Mononuclear cell (primary cell): ENCODE results near the gene SLC18B1. TPM values are rescaled to one million over a fixed set of nuclear protein-coding genes. Genes with fewer than 3 reads are reported as not detected.

Experiments used
- H3K27me3 ChIP-seq: 2 replicates; pipeline ENCODE4 v1.6.0; 2011; ENCODE audit warnings: low read length, control low read depth; ENCODE audit not compliant: insufficient read depth
- H3K4me1 ChIP-seq: 2 replicates; pipeline ENCODE4 v1.5.1; 2011; ENCODE audit warnings: mild to moderate bottlenecking, low read length, control low read depth; ENCODE audit not compliant: insufficient read depth
- H3K4me3 ChIP-seq: 2 replicates; pipeline ENCODE4 v1.5.1; 2011; ENCODE audit warnings: mild to moderate bottlenecking, low read length, moderate library complexity
- H3K9me3 ChIP-seq: 2 replicates; pipeline ENCODE4 v1.5.1; 2011; ENCODE audit warnings: low read depth, mild to moderate bottlenecking, control low read depth, low read length
- total RNA-seq: library from RNA; depleted of rRNA; stranded (reverse); fragments of >200 nt; gene quantifications from one replicate; pipeline ENCODE4 v1.2.3, GENCODE V29; 2012

The SLC18B1 gene
- total RNA-seq, 1 donor = 10.3 TPM

DNA sequence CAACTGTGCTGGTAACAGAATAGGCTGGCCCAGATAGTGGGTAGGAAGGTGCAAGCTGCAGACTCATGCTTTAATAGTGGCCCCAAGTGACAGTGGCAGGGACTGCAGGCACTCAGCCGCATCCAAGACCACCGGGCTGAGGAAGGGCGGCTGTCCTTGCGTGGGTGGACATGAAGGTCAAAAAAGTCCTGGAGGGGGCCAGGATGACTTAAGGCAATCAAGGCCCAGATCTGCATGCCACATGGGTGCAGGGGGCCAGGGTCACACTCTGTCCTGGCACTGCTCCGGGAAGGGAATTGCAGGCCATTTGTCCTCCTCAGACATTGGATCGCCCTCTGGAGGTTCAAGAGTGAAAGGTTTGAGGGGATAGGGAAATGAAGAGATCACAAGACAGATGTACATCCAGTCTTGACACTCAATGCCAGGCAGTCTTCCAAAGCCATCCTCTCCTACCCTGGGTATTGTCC is 30.4 kb downstream of the SLC18B1 start:
- Histone ChIP-seq H3K4me3 (no peak overlapping the region), H3K4me1 (peaks cover 15% of the 10 kb centered on the region), H3K9me3 (no peaks in the 10 kb centered on the region), H3K27me3 (no peaks in the 10 kb centered on the region)

DNA sequence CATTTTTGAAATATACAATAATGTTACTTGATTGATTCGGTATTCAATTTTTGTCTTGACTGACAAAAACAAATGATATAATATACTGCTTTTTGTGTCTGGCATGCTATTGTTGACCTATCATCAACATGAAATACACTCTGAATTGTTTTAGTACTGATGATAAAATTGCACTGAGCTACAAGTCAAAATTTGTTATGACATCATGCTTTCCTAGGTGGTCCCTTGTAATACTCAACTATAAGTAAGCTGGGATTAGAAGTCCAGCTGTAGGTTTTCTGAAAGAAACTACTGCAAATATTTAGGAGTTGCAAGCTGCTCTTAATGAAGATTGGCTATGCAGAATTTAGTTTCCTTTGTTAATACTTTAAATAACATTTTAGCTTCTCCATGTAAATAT is 32.9 kb downstream of the SLC18B1 start:
- no peaks in the 10 kb centered on the region for H3K9me3 ChIP-seq
- no peaks in the 10 kb centered on the region for H3K27me3 ChIP-seq
- peaks cover 30% of the 10 kb centered on the region for H3K4me1 ChIP-seq
- no peak overlapping the region for H3K4me3 ChIP-seq

DNA sequence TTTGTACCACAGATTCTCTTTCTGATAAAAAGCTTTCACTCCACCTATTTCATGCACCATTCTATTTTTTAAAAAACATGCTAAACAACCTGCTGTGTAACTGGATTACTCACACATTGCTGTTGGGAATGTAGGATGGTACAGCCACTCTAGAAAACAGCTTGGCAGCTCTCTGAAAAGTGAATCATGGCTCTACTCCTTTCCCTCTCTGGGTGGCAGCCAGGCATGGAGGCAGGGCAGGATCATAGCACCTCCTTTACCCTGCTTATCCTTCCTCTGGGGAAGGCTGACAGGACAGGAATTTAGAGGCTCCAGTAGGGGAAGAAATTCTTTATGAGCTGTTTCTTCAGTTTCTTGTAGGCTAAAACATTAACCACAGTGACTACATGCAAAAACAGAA is 34.1 kb downstream of the SLC18B1 start:
- Histone ChIP-seq H3K4me1 (peaks cover 30% of the 10 kb centered on the region), H3K27me3 (no peaks in the 10 kb centered on the region), H3K9me3 (no peaks in the 10 kb centered on the region), H3K4me3 (no peak overlapping the region)

GRCh38 chr6:132763269-132763668 is 35.2 kb downstream of the SLC18B1 start:
- peaks cover 38% of the 10 kb centered on the region for H3K4me1 ChIP-seq

DNA sequence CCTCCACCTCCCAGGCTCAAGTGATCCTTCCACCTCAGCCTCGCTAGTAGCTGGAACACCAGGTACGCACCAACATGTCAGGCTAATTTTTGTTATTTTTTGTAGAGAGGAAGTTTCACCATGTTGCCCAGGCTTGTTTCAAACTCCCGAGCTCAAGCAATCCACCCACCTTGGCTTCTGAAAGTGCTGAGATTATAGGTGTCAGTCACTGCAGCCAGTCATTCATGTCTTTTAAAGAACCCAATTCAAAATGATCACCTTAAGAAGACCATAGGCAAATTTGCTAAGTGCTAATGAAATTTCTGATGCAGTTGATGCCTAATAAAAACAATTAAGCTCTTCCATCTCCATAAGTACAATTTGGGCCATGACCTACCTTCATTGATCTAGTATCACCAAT is 38.2 kb downstream of the SLC18B1 start:
- H3K4me1 ChIP-seq = peaks cover 58% of the 10 kb centered on the region
- no peak overlapping the region for H3K4me3 ChIP-seq
- no peaks in the 10 kb centered on the region for H3K9me3 ChIP-seq
- H3K27me3 ChIP-seq = no peaks in the 10 kb centered on the region

More at GRCh38 chr6:132763269-132763668, 35.2 kb downstream of the SLC18B1 start:
- H3K27me3 ChIP-seq = no peaks in the 10 kb centered on the region
- H3K4me3 ChIP-seq = peak overlapping the region; percentile 30
- no peaks in the 10 kb centered on the region for H3K9me3 ChIP-seq

DNA sequence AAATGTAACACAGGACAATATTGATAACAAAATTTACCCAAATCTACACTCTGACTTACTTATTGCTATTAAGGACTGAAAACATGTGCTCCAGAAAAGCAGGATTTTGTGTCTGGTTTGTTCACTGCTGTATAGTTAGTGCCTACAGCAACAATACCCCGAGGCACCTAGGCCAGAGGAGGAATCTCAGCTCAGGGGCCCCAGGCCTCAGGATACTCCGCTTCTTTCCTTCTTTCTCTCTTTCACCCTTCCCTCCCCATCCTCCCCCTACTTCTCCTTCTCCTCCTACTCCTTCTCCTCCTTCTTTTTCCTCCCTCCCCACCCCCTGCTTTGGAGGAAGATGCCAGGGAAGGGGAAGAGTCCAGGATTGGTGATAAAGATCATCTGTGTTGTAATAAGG is 39.7 kb downstream of the SLC18B1 start:
- H3K4me3 ChIP-seq = no peak overlapping the region
- H3K9me3 ChIP-seq = no peaks in the 10 kb centered on the region
- H3K27me3 ChIP-seq = no peaks in the 10 kb centered on the region
- peaks cover 61% of the 10 kb centered on the region for H3K4me1 ChIP-seq

GRCh38 chr6:132752255-132752654 is 46.2 kb downstream of the SLC18B1 start:
- Histone ChIP-seq H3K9me3 (no peaks in the 10 kb centered on the region), H3K27me3 (no peaks in the 10 kb centered on the region), H3K4me1 (peaks cover 72% of the 10 kb centered on the region), H3K4me3 (no peak overlapping the region)

- no peaks in the 10 kb centered on the region for H3K27me3 ChIP-seq
- H3K4me3 ChIP-seq = no peak overlapping the region
- H3K4me1 ChIP-seq = peaks cover 75% of the 10 kb centered on the region
- H3K9me3 ChIP-seq = no peaks in the 10 kb centered on the region
These were observed 46.6 kb downstream of the SLC18B1 start for GRCh38 chr6:132751828-132752227.

DNA sequence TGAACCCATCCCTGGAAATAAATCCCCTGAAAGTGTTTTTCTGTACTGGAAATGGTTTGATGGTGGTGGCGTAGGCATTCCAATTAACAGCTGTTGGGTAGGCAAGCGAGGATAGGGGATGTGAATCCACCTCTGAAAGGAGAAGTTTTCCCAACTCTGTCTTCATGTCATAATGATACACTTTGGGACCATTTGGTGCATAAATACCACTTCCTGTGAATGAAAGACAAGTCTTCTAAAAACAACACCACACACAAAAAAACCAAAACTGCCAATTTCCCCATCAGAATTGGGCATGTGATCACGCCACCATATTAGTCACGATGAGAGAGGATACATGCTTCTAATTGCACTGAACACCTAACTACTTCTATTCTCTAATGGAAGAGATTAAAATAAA is 47.1 kb downstream of the SLC18B1 start:
- H3K4me1 ChIP-seq = peaks cover 75% of the 10 kb centered on the region
- H3K27me3 ChIP-seq = no peaks in the 10 kb centered on the region
- no peak overlapping the region for H3K4me3 ChIP-seq
- no peaks in the 10 kb centered on the region for H3K9me3 ChIP-seq

DNA sequence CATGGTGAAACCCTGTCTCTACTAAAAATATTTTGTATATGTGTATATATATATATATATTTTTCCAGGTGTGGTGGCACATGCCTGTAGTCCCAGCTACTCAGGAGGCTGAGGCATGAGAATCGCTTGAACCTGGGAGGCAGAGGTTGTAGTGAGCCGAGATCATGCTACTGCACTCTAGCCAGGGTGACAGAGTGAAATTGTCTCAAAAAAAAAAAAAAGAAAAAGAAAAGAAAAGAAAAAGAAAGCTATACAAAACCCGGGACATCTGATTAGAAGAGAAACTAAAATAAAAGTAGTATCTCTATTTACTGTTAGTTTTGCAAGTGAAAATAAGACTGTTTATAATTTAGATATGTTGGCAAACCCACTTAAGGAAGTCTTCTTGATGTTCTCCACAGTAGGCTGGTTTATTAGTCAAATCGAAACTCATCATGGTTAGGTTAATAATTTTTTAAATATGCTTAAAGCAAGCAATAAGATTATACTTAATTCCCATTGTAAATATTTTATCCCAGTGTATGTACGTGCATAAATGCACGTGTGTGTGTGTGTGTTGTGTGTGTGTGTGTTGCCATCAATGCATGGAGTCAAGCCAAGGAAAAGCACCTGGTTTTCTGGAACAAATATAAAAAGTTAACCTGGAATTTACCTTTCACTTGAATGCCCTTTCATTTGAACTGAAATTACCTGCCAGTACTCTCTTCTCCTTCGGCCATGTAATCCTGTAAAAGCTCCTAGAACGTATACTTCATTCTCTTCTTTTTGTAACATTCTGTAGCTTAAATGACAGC is 47.8 kb downstream of the SLC18B1 start:
- peaks cover 75% of the 10 kb centered on the region for H3K4me1 ChIP-seq
- H3K9me3 ChIP-seq = no peaks in the 10 kb centered on the region
- H3K4me3 ChIP-seq = no peak overlapping the region
- H3K27me3 ChIP-seq = no peaks in the 10 kb centered on the region

DNA sequence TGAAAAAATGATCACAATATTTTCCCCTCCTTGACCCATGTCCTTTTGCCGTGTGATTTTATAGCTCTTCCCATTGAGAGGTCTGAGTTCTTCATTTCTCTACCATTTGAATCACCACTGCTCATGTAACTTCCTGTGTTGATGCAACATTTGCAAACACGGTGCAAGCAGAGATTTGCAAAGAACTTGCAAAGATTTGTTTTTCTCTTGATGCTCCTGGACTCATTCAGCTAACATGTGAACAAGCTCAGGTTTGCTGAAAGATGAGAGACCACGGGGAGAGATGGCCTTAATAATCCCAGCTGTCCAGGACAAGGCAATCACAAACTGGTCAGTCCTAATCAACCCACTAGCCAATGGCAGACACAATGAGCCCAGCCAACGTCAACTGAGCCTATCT is 49.3 kb downstream of the SLC18B1 start:
- H3K4me1 ChIP-seq = peaks cover 81% of the 10 kb centered on the region
- H3K9me3 ChIP-seq = no peaks in the 10 kb centered on the region
- no peak overlapping the region for H3K4me3 ChIP-seq
- no peaks in the 10 kb centered on the region for H3K27me3 ChIP-seq

- Histone ChIP-seq H3K4me3 (no peak overlapping the region), H3K9me3 (no peaks in the 10 kb centered on the region), H3K27me3 (no peaks in the 10 kb centered on the region), H3K4me1 (peaks cover 85% of the 10 kb centered on the region)
These were observed 50.0 kb downstream of the SLC18B1 start for GRCh38 chr6:132748446-132748845.

GRCh38 chr6:132746048-132746447 is 52.4 kb downstream of the SLC18B1 start:
- Histone ChIP-seq H3K27me3 (no peaks in the 10 kb centered on the region), H3K4me3 (no peak overlapping the region), H3K4me1 (peaks cover 84% of the 10 kb centered on the region), H3K9me3 (no peaks in the 10 kb centered on the region)

DNA sequence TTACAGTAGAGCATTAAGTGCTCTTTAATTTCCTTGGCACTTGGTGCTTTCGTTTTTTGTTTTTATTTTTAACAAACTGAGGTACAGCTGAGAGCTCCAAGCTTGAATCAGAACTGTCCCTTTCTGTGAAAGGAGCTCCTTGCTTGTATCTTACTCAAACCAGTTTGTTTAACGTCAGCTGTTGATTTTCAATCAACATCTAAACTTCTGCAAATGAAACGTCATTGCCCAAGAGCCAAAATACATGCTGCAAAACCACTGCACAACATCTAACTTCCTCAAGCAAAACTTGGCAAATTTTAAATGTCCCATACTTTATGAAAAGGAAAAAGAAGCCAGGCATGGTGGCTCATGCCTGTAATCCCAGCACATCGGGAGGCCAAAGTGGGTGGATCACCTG is 55.9 kb downstream of the SLC18B1 start:
- H3K4me3 ChIP-seq = no peak overlapping the region
- H3K4me1 ChIP-seq = peaks cover 58% of the 10 kb centered on the region
- no peaks in the 10 kb centered on the region for H3K27me3 ChIP-seq
- no peaks in the 10 kb centered on the region for H3K9me3 ChIP-seq

GRCh38 chr6:132741281-132741680 is 57.2 kb downstream of the SLC18B1 start:
- Histone ChIP-seq H3K9me3 (no peaks in the 10 kb centered on the region), H3K27me3 (no peaks in the 10 kb centered on the region), H3K4me1 (peaks cover 58% of the 10 kb centered on the region), H3K4me3 (no peak overlapping the region)

GRCh38 chr6:132736239-132736638 is 62.2 kb downstream of the SLC18B1 start:
- Histone ChIP-seq H3K27me3 (no peaks in the 10 kb centered on the region), H3K9me3 (no peaks in the 10 kb centered on the region), H3K4me3 (no peak overlapping the region), H3K4me1 (peaks cover 53% of the 10 kb centered on the region)
